ENCODE measurements around the gene CENPO.

DNA sequence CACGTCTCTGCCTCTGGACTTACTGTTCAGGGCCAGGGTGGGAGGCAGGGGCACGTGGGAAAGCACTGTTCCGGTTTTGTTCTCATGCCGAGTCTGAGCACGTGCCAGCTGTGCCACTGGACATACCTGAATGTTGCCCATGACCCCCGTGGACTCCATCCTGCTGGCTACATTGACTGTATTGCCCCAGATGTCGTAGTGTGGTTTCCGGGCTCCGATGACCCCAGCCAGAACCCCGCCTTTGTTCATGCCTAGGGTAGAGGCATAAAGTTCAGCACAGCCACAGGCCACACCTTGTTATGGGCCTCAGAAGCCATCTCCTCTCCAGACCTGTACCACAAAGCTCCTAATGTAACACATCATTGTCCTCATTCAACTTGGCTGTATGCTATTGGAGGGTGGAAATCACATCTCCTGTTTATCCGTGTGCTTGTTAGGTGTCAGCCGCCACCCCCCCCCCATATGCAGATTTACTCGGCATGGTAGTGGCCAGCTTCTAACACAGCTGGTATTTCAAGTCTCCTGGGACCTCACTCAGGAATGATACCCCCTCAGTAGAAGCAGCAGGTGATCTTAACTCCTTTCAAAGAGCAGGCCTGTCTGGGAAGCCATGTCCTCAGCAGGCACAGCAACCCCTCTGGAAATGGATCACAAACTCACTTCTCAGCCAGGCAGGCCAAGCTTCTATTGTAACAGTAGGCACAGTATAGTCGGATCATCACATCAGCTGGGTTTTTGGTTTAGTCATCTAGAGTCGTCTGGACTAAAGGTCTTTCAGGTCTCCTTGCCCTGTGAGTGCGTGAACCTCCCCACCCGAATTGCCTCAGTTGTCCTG lies 27.6 kb downstream of the CENPO start:
- TF ChIP-seq POLR2A (IDR thresholded peaks at IDR 0.05; ENCODE audit: low read depth, low read length) = no peak
- TF ChIP-seq EZH2 (IDR thresholded peaks at IDR 0.05; ENCODE audit: borderline replicate concordance, low read depth, low read length, severe bottlenecking) = no peak

All from endothelial cell of umbilical vein (primary cell).